Stimulated activated CD4-positive, alpha-beta T cell treated with anti-CD3 and anti-CD28 coated beads, Interleukin-1b, Interleukin-23, amount 100 ng/mL, for 1 hour (primary cell): Measurements from ENCODE around the gene SLC9A1.
"Not testable (repeated sequence)": the region's sequence is repeated elsewhere in the genome, so short reads cannot be mapped to it uniquely, and the experiment has no call there.

Experiments
- DNase-seq, 2 donors: peaks; one replicate each; pipeline ENCODE4 v3.0.0-alpha.2; 2020; ENCODE audit warnings: low read depth in 2 of 2

The SLC9A1 gene

DNA sequence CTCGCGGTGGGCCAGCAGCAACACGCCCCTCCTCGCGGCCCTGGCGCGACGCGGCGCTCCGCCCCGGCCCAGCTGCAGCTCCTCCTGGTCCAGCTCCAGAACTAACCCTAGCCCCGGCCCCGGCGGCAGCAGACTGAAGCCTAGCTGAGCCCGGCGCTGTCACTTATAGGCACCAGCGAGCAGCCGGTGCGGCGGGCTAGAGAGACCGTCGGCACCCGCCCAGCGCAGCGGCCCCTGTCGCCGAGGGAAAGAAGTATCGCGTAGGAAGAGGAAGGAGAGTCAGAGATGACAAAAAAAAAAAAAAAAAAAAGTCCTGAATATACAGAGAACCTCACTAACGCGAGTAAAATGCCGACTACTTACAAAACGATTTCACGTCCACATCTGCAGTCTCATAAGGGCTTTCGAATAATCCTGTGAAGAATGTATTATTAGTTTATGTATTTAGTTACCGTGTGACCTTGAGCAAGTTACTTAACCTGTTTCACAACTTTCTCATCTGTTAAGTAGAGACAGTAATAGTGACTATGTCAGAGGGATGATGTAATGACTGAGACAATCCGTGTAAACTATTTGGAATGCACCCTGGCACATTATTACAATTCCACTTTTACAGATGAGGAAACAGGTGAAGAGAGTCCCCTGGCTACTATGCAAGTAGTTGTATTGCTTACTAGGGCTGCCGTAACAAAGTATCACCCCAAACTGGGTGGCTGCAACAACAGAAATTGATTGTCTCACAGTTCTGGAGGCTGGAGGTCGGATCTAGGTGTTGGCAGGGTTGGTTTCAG is at the start of gene SLC9A1:
SLC9A1 (minus strand) TSS at position 135 of the 791 bp plus-strand sequence. CDS start 791 bp downstream, outside the sequence.
- DNase-seq = peak; percentile 85 to 90

DNA sequence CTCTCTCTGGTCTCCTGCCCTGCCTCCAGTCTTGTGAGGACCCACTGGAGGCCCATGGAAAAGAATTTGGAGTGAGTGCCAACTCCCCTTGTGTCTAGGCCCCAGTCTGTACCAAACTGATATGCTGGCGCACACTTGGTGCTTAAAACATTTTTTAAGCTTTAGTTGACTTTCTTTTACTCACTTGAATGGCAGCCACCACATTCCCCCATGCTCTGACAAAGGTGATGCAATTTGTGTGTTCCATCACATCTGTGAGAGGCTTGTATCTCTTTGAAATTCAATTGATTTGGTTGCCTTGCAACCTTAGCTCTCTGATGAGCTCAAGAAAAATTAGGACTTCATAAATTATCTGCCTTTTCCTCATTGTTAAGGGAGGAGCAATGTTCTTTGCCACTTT is 49.0 kb upstream of the SLC9A1 start:
- DNase-seq = no peak

DNA sequence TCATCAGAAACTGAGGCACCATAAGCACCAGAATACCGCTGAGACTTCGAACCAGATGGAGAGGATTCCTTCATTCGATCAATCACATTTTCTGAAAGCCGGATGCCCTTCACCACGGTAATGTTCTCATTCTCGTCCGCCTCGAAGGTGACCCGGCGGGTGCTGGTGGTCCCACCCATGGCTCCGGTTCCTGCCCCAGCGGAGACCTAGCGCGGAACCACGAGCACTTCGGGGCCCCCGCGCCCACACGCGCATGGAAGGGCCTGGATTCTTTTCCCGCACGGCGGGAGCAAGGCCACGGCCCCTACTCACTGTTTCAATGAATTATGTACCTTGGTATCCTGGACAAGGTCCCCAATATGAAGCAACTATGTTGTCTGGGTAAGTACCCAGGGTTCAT is 46.4 kb upstream of the SLC9A1 start:
- no peak for DNase-seq

DNA sequence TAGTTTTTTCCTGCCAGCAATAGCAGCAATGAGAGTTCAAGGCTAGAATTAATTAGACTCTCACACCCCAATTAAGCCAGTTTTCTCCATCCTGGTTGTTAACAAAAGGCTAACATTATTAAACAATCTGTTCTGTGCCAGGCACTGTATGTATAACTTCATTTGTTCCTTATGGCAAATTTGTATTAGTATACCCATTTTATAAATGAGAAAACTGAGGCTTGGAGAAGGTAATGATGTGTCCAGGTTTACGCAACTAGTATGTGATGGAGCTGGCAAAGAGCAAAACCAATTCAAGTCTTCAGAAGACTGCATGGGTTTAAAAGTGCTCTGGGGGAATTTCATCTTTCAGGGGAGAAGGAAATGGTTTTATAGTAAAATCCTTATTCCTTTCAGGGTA is 38.3 kb upstream of the SLC9A1 start:
- DNase-seq = no peak

- DNase-seq = no peak
These were observed 37.2 kb upstream of the SLC9A1 start for GRCh38 chr1:27192039-27192529.

DNA sequence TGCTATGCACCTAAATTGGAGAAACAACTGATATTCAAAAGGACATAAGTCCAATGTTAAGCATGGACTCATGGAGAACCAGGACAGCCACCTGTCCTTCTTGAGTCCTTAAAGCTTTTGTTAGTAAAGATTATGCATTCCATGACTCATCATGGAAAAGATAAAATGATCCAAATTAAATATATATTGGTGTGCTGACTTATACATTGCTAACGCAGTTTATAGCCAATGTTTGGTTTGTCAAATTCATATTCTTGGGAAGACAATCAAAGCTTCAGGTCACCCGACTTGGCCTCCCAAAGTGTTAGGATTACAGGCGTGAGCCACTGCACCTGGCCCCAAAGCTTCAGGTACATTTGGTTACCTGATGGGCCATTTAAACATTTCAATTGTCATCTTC is 29.7 kb upstream of the SLC9A1 start:
- not testable (repeated sequence) for DNase-seq

DNA sequence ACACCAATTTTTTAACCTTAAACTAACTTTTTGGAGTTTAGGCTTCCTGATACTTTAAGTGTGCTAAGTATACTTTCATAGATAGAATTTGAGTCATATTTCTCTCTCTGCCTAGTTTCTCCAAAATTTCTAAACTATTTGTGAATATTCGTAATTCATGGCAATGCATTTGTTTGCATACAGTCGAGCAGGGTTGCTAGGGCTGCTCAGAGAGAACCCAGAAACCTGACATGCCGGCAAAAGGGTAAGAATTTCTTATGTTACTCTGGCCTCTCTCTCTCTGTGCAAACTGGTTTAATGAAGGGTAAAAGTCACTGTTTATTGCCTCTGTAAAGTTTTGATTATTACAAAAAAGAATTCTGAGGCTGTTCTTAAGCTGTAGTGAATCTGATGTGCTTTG is 25.1 kb upstream of the SLC9A1 start:
- no peak for DNase-seq

GRCh38 chr1:27179379-27179778 is 24.5 kb upstream of the SLC9A1 start:
- DNase-seq = no peak

GRCh38 chr1:27176954-27177353 is 22.0 kb upstream of the SLC9A1 start:
- DNase-seq = no peak

DNA sequence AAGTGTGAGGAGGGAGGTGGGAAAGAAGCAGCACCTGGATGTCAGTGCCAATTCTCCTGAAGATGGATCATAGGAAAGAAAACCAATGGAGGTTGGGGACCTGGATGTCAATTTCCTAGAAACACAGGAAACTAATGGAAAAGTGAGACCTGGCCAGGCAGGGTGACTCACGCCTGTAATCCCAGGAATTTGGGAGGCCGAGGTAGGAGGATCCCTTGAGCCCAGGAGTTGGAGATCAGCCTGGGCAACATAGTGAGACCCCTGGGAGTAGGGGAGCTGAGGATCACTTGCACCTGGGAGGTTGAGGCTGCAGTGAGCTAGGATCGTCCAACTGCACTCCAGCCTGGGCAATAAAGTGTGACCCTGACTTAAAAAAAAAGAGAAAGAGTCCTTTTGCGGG is 21.4 kb upstream of the SLC9A1 start:
- no peak for DNase-seq

GRCh38 chr1:27172992-27173391 is 18.1 kb upstream of the SLC9A1 start:
- not testable (repeated sequence) for DNase-seq

DNA sequence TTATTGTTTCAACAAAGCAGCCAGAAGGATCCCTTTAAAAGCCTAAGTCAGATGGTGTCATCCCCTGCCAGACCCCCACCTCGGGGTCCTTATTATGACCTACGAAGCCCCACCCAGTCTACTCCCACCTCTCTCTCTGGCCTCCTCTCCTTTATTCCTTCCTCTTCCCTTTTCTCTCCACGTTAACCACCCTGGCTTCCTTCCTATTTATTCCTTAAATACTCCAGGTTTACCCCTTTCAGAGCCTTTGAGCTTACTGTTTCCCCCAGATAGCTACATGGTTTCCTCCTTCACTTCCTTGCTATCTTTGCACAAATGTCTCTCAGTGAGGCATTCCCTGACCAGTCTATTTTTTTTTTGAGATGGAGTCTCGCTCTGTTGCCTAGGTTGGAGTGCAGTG is 12.0 kb upstream of the SLC9A1 start:
- no peak for DNase-seq

DNA sequence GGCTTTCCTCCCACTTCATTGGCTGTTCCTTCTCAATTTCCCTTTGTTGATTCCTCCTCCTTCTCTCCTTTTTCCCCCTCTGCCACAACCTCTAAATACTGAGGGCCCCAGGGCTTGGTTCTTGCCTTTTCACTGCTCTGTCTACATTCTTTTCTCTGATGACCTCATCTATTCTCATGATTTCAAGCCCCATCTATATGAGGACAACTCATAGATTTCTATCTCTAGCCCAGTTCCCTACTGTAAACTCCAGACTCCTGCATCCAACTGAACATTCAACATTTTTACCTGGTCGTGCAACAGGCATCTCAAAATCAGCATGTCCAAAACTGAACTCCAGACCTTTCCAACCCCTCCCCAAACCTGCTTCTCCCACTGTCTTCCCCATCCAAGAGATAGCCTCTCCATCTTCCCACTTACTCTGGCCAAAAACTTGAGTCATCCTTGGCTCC is 11.5 kb upstream of the SLC9A1 start:
- DNase-seq = no peak

DNA sequence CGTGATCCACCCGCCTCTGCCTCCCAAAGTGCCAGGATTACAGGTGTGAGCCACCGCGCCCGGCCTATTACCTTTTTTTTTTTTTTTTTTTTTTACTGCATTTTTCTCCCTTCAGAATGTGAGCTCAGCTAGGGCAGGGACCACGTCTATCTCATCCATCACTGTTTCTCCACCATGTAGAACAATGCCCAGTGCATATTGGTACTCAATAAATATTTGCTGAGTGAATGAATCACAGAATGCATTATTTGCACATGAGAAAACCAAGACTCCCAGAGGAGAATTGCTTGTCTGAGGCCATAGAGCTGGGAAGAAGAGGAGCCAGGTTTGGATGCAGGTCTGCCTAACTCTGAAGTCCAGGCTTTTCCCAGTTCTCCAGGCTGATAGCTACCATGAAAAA is 8.2 kb upstream of the SLC9A1 start:
- no peak for DNase-seq

GRCh38 chr1:27162090-27162489 is 7.2 kb upstream of the SLC9A1 start:
- no peak for DNase-seq

DNA sequence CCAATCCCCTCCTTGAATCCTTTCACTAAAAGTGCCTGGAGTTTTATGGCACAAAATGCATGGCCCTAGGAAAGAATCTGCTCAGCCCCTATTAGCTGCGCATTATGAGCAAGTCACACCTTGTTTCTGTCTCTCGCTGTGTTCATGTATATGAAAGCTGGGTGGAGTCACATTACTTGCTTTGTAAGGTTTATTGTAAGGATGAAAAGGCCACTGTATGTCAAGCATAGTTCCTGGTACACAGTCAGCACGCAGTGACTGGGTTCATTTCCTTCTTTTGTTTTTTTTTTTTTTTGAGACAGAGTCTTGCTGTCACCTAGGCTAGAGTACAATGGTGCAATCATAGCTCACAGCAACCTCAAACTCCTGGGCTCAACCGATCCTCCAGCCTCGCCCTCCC is 6.7 kb upstream of the SLC9A1 start:
- no peak for DNase-seq

- no peak for DNase-seq
These were observed 2.3 kb upstream of the SLC9A1 start for GRCh38 chr1:27157194-27157593.

DNA sequence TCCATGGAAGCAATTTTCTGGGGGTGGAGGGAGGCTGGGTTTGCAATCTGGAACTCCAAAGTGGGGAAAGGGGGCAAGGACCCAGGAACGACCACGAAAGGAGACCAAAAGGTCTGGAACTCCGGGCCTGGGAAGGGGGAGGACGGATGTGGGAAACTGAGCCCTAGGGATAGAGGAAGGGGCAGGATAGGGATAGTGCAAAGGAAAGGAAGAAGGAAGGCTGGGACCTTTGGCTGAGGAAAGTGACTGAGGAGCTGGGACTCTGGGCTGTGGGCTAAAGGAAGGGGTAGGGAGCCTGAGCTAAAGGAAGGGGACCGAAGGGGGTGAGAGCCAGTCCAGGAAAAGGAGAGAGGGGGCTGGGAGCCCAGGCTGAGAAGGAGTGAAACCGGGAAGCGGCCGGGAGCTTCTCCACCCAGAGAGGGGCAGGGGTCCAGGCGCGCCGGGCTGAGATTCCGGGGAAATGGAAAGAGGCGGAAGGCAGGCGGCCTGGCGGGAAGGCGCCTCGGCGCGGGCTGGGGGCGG is 395 bp downstream of the SLC9A1 start:
- no peak for DNase-seq

DNA sequence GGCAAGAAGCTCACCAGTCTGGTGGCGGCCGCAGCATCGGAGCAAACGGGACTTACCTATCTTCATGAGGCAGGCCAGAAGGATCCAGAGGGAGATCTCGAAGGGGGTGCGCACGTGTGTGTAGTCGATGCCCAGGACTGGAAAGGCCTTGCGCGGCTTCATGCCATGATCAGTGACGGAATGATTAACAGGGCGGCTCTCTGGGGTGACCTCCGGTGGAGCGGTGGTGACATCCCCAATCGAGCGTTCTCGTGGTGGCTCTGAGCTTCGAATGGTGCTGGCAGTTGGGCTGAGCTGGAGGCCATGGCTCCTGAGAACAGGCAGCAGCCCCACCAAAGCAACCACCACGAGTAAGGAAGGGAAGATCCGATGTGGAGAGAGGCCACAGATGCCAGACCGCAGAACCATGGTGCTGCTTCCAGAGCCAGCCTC is 982 bp downstream of the SLC9A1 start:
- DNase-seq = no peak

DNA sequence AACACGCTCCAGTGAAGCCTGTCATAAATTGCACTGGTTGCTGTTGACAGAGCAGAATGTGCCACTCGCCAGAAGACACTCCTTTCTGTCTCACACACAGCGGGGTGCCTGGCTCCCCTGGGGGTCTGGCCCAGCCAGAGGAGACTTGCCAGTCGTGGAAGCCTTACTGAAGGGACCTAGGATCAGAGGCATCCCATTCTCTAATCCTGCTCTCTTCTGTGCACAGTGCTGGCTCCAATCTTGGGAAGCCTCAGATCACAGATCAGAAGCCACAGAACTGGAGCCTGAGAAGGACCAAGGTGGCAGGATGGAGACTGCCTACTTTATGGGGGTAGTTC is 1.4 kb downstream of the SLC9A1 start:
- no peak for DNase-seq

GRCh38 chr1:27152829-27153548 is 1.9 kb downstream of the SLC9A1 start:
- DNase-seq = no peak

DNA sequence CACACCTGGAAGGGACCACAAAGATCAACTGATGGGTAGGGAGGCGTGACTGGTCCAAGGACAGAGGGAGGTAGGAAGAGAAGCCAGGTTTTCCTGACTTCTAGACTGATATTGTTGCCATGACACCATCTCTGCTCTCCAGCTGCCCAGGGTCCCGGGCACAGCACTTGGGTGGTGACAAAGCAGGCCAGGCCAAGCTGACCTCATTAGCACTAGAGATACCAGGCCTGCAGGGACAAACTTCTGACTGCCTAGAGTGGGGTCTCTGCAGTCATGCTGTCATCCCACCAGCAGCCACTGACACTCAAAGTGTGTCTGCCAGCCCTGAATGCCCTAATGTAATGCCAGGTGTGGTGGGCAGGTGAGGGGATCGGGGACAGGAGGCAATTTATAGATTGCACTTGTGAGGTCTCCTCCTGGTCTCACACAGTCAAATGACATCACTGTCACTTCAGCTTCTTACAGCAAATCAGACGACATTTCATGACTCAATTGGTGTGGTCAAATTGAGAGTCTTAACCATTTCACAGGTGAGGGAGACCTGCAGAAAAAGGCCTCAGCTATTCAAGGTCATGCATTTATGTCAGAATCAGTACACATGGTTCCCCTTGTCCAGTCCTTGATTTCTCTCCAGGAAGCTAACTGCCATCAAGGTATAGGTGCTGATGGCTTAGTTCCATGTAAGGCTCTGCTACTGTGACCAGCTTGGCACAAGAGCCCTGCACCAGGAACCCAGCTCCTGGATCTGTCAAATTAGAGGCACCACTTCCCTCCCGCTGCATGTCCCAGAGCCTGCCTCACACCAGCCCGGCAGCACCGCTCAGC is 2.7 kb downstream of the SLC9A1 start:
- DNase-seq = no peak
